Measurements from ENCODE around the gene ME2. TPM values are rescaled to one million over a fixed set of nuclear protein-coding genes. Genes with fewer than 3 reads are reported as not detected.

Gene ME2
- total RNA-seq, 1 experiment from 2014 or later, result 49.4 TPM

GRCh38 chr18:50986360-50987087, 107.6 kb downstream of the ME2 start:
- no peak overlapping the region for H2BK5ac ChIP-seq (ENCODE audit: insufficient read length, low read length)
- Mint-ChIP-seq H3K27me3 (ENCODE audit: low read depth) (no peaks in the 10 kb centered on the region), H3K4me1 (peaks cover 9 to 14% of the 10 kb centered on the region in 2 experiments), H3K4me3 (no peak overlapping the region), H3K36me3 (ENCODE audit: insufficient read depth in 1 of 3, low read depth in 3 of 3) (peaks cover 0 to 5% (median 2%) of the 10 kb centered on the region in 3 experiments; a peak in 3 of 7 replicates), H3K27ac (no peak overlapping the region), H3K9me3 (no peaks in the 10 kb centered on the region)
- no peak overlapping the region for H3K9ac ChIP-seq (ENCODE audit: extremely low read depth, insufficient read length, low read length)
- H2BK12ac ChIP-seq (ENCODE audit: insufficient read length, low read depth, low read length), result no peak overlapping the region
- no peak overlapping the region for H3K14ac ChIP-seq (ENCODE audit: insufficient read depth, low read length)
- no peak overlapping the region for H3K4me2 ChIP-seq (ENCODE audit: insufficient read depth, insufficient read length, low read length)
- H3K79me2 ChIP-seq (ENCODE audit: insufficient read depth, low read length), result no peaks in the 10 kb centered on the region
- H4K91ac ChIP-seq (ENCODE audit: insufficient read length, low read depth, low read length), result no peak overlapping the region
- no peaks in the 10 kb centered on the region for H3K9me3 ChIP-seq (ENCODE audit: control insufficient read depth, low read depth, low read length)
- H2BK20ac ChIP-seq (ENCODE audit: low read depth, low read length, poor library complexity, severe bottlenecking), result no peak overlapping the region
- no peak overlapping the region for H3K27ac ChIP-seq (ENCODE audit: insufficient read length, low read depth, low read length)
- no peak overlapping the region for H3K4ac ChIP-seq (ENCODE audit: low read depth, low read length)
- WGBS (ENCODE audit: extremely low coverage, insufficient read length, low lambda C conversion rate), result no CpG with 5 or more reads among the region's 2 CpGs
- no peaks in the 10 kb centered on the region for H3K23me2 ChIP-seq (ENCODE audit: insufficient read length, low read depth, low read length, poor library complexity, severe bottlenecking)
- H4K8ac ChIP-seq (replicated peaks; ENCODE audit: insufficient read length, low read depth, low read length), result no peak overlapping the region
- no peaks in the 10 kb centered on the region for H4K20me1 ChIP-seq (ENCODE audit: control insufficient read depth, insufficient read depth, insufficient read length)
- no peak overlapping the region for H3K56ac ChIP-seq (ENCODE audit: insufficient read length, low read depth, low read length)
- H3K27me3 ChIP-seq (ENCODE audit: insufficient read depth, low read length), result no peaks in the 10 kb centered on the region
- no peak overlapping the region for H3K18ac ChIP-seq (ENCODE audit: insufficient read length, low read depth, low read length)
- no peak overlapping the region for H2BK15ac ChIP-seq (ENCODE audit: low read depth, low read length)
- no peak overlapping the region for H2BK120ac ChIP-seq (ENCODE audit: low read depth, low read length, poor library complexity, severe bottlenecking)
- TF ChIP-seq CTCF (conservative IDR thresholded peaks at IDR 0.05), result no peak
- H2AFZ ChIP-seq (ENCODE audit: low read length), result no peak overlapping the region
- no peak overlapping the region for H4K5ac ChIP-seq (ENCODE audit: insufficient read length, low read depth, low read length)
- no peak overlapping the region for H2AK5ac ChIP-seq (ENCODE audit: insufficient read length, low read length)
- H3T11ph ChIP-seq (ENCODE audit: low read length), result no peak overlapping the region
- DNase-seq, result no peak
- no peaks in the 10 kb centered on the region for H3K79me1 ChIP-seq (ENCODE audit: insufficient read depth, low read depth, low read length, poor library complexity, severe bottlenecking)
- H3K23ac ChIP-seq (ENCODE audit: insufficient read length, low read depth, low read length), result no peak overlapping the region
- H3K4me1 ChIP-seq (ENCODE audit: insufficient read depth, low read length), result no peaks in the 10 kb centered on the region

All from H9 (cell line).